SK-N-SH treated with all-trans-retinoic acid at 6 μM for 48 hours (cell line): ENCODE measurements around the gene CTBP1.

ENCODE experiments used
- ATAC-seq: fragments of 200-7000 bp; cut with Tn5 transposase; 3 replicates; pipeline ENCODE4 v1.9.1; 2020; ENCODE audit warnings: mild to moderate bottlenecking, moderate library complexity
- BACH2 ChIP-seq: fragments of 250-450 bp; sonication (Bioruptor Pico); IDR thresholded peaks from 2 replicates; pipeline ENCODE4 v1.9.0; 2021; ENCODE audit warnings: mild to moderate bottlenecking, borderline replicate concordance
- CSDC2 ChIP-seq: fragments of 250-450 bp; sonication (Bioruptor Pico); IDR thresholded peaks from 2 replicates; pipeline ENCODE4 v1.5.0; 2020; ENCODE audit warnings: mild to moderate bottlenecking, moderate library complexity
- ESRRG ChIP-seq: fragments of 250-450 bp; sonication (Bioruptor Pico); IDR thresholded peaks from 2 replicates; pipeline ENCODE4 v1.6.1; 2021; ENCODE audit warnings: mild to moderate bottlenecking
- GLIS3 ChIP-seq: fragments of 250-450 bp; sonication (Bioruptor Pico); IDR thresholded peaks from 2 replicates; pipeline ENCODE4 v1.5.0; 2020; ENCODE audit warnings: mild to moderate bottlenecking, moderate library complexity
- ISL1 ChIP-seq: fragments of 250-450 bp; sonication (Bioruptor Pico); IDR thresholded peaks from 2 replicates; pipeline ENCODE4 v2.1.2; 2022; ENCODE audit warnings: mild to moderate bottlenecking, moderate library complexity
- RARB ChIP-seq: fragments of 250-450 bp; sonication (Bioruptor Pico); IDR thresholded peaks from 2 replicates; pipeline ENCODE4 v1.8.0; 2021; ENCODE audit warnings: mild to moderate bottlenecking, moderate library complexity
- SNAI2 ChIP-seq: fragments of 250-450 bp; sonication (Bioruptor Pico); IDR thresholded peaks from 2 replicates; pipeline ENCODE4 v1.5.0; 2020; ENCODE audit warnings: mild to moderate bottlenecking, moderate library complexity
- TCF4 ChIP-seq: fragments of 250-450 bp; sonication (Bioruptor Pico); IDR thresholded peaks from 2 replicates; pipeline ENCODE4 v1.8.0; 2021; ENCODE audit warnings: mild to moderate bottlenecking, moderate library complexity, borderline replicate concordance
- TOX ChIP-seq: fragments of 250-450 bp; sonication (Bioruptor Pico); IDR thresholded peaks from 2 replicates; pipeline ENCODE4 v1.8.0; 2021; ENCODE audit warnings: mild to moderate bottlenecking, moderate library complexity, borderline replicate concordance
- TSHZ2 ChIP-seq: fragments of 250-450 bp; sonication (Bioruptor Pico); IDR thresholded peaks from 2 replicates; pipeline ENCODE4 v1.5.0; 2020; ENCODE audit warnings: mild to moderate bottlenecking, moderate library complexity
- ZC3H10 ChIP-seq: fragments of 250-450 bp; sonication (Bioruptor Pico); IDR thresholded peaks from 2 replicates; pipeline ENCODE4 v1.5.1; 2021; ENCODE audit warnings: mild to moderate bottlenecking, moderate library complexity
- ZFP3 ChIP-seq: fragments of 250-450 bp; sonication (Bioruptor Pico); IDR thresholded peaks from 2 replicates; pipeline ENCODE4 v1.5.0; 2020; ENCODE audit warnings: mild to moderate bottlenecking, moderate library complexity
- ZFP30 ChIP-seq: fragments of 450-650 bp; formaldehyde crosslinking; IDR thresholded peaks from 2 replicates; pipeline ENCODE4 v1.5.0; 2022; ENCODE audit warnings: mild to moderate bottlenecking, moderate library complexity
- ZNF70 ChIP-seq: fragments of 450-650 bp; formaldehyde crosslinking; IDR thresholded peaks from 2 replicates; pipeline ENCODE4 v1.5.0; 2020; ENCODE audit warnings: mild to moderate bottlenecking, moderate library complexity
- ZNF8 ChIP-seq: fragments of 450-650 bp; formaldehyde crosslinking; IDR thresholded peaks from 2 replicates; pipeline ENCODE4 v1.5.0; 2020; ENCODE audit warnings: mild to moderate bottlenecking, moderate library complexity
- TF ChIP-seq, protein P1 (sequence below): fragments of 250-450 bp; sonication (Bioruptor Pico); IDR thresholded peaks from 2 replicates; pipeline ENCODE4 v1.8.0; 2021; ENCODE audit warnings: low read depth, mild to moderate bottlenecking, moderate library complexity, borderline replicate concordance
- TF ChIP-seq, protein P2 (sequence below): fragments of 250-450 bp; sonication (Bioruptor Pico); IDR thresholded peaks from 2 replicates; pipeline ENCODE4 v1.5.1; 2021; ENCODE audit warnings: mild to moderate bottlenecking, moderate library complexity

The CTBP1 gene

DNA sequence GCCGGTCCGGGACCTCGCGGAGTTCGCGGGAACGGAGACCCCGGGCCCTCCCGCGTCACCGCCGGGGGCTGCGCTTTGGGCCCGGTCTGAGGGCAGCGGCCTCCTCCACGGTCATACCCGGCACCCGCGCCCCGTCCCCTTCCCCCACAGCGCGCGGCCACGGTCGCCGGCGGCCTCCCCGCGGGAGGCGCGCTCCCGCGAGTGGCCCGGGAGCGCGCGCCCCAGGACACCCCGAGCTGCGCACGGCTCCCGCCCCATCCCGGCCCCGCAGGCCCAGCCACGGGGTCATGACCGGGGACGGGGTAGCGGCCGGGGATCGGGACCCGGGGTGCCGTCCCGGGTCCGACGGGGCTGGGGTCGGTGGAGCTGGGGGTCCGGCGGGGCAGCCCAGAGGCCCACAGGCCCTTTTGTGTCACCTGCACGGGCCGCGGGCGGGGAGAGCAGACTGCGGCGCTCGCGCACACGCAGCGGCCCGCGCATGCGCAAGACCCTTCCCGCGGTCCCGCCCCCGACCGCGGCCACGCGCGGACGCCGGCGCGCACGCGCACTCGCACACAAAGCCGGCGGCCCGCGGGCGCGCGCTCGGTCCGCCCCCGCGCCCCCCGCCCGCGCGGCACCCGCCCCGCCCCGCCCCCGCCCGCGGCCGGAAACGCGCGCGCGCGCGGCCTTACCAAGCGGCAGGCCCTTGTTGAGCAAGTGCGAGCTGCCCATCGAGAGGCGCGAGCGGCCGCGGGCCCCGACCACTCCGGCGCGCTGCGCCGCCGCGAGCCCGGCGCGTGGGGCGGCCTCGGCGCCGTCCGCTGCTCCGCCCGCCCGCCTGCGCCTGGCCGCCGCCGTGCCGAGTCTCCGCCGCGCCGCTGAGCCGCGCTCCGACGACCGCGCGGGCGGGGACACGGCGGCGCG, at the start of gene CTBP1:
Gene CTBP1 (minus strand): TSS at position 886 of the 903 bp plus-strand sequence. CDS start 7,799 bp downstream, outside the sequence.
- TF ChIP-seq ZFP3 (CRISPR knock-in tag) (peak; percentile 53; the same call in 1 of the 2 replicates), CSDC2 (CRISPR knock-in tag) (peak; percentile 93), ZNF8 (CRISPR knock-in tag) (peak; percentile 14; the same call in 1 of the 2 replicates), TSHZ2 (CRISPR knock-in tag) (peak; percentile 91), ZNF70 (CRISPR knock-in tag) (peak; percentile 30; the same call in 1 of the 2 replicates), RARB (CRISPR knock-in tag) (no peak), ZFP30 (CRISPR knock-in tag) (no peak), TOX (no peak), ISL1 (CRISPR knock-in tag) (no peak), SNAI2 (CRISPR knock-in tag) (peak; percentile 86; the same call in 1 of the 2 replicates), ESRRG (no peak), GLIS3 (CRISPR knock-in tag) (no peak)
- TF ChIP-seq, protein P1, sequence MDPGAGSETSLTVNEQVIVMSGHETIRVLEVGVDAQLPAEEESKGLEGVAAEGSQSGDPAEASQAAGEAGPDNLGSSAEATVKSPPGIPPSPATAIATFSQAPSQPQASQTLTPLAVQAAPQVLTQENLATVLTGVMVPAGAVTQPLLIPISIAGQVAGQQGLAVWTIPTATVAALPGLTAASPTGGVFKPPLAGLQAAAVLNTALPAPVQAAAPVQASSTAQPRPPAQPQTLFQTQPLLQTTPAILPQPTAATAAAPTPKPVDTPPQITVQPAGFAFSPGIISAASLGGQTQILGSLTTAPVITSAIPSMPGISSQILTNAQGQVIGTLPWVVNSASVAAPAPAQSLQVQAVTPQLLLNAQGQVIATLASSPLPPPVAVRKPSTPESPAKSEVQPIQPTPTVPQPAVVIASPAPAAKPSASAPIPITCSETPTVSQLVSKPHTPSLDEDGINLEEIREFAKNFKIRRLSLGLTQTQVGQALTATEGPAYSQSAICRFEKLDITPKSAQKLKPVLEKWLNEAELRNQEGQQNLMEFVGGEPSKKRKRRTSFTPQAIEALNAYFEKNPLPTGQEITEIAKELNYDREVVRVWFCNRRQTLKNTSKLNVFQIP: no peak
- TF ChIP-seq, protein P2, sequence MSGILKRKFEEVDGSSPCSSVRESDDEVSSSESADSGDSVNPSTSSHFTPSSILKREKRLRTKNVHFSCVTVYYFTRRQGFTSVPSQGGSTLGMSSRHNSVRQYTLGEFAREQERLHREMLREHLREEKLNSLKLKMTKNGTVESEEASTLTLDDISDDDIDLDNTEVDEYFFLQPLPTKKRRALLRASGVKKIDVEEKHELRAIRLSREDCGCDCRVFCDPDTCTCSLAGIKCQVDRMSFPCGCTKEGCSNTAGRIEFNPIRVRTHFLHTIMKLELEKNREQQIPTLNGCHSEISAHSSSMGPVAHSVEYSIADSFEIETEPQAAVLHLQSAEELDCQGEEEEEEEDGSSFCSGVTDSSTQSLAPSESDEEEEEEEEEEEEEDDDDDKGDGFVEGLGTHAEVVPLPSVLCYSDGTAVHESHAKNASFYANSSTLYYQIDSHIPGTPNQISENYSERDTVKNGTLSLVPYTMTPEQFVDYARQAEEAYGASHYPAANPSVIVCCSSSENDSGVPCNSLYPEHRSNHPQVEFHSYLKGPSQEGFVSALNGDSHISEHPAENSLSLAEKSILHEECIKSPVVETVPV (CRISPR knock-in tag): no peak

DNA sequence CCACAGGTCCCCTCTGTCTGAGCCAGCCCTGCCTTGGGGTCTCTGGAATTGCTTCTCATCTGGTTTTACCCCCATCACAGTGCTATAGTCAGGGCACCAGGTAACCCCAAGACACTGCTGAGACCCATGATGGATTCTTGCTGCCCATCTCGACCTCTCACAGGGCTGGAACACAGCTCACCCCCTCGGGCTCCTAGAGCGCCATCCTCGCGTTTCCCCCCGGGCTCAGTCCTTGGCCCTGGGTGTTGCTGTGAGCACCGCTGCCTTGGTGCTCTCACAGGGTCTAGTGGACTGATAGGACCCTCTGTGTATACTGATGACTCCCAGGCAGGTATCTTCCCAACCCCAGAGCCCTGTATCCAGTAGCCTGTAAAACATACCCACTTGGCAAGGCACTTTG, 49.5 kb upstream of the CTBP1 start:
- TF ChIP-seq ZNF8 (CRISPR knock-in tag) (no peak), TCF4 (CRISPR knock-in tag) (no peak), ESRRG (no peak), SNAI2 (CRISPR knock-in tag) (no peak), GLIS3 (CRISPR knock-in tag) (no peak), RARB (CRISPR knock-in tag) (no peak), BACH2 (CRISPR knock-in tag) (no peak), ISL1 (CRISPR knock-in tag) (no peak)
- TF ChIP-seq, all 23 proteins: peak for 0
- no peak for ATAC-seq

More for the DNA sequence above, at the start of gene CTBP1:
- peak; percentile 48 for ATAC-seq

GRCh38 chr4:1297456-1298325, 48.8 kb upstream of the CTBP1 start:
- ATAC-seq: no peak
- TF ChIP-seq SNAI2 (CRISPR knock-in tag): no peak
- no peak for TF ChIP-seq ZFP3 (CRISPR knock-in tag)
- TF ChIP-seq TSHZ2 (CRISPR knock-in tag): no peak
- no peak for TF ChIP-seq ZNF8 (CRISPR knock-in tag)
- no peak for TF ChIP-seq ZFP30 (CRISPR knock-in tag)
- TF ChIP-seq ZC3H10 (CRISPR knock-in tag): no peak
- TF ChIP-seq TCF4 (CRISPR knock-in tag): no peak
- no peak for TF ChIP-seq BACH2 (CRISPR knock-in tag)
- no peak for TF ChIP-seq GLIS3 (CRISPR knock-in tag)
- TF ChIP-seq, protein P2 (CRISPR knock-in tag): no peak
- no peak for TF ChIP-seq ZNF70 (CRISPR knock-in tag)
